COLO829 (cell line): ENCODE results near the gene SPINT2.
"Not testable (repeated sequence)": the region's sequence is repeated elsewhere in the genome, so short reads cannot be mapped to it uniquely, and the experiment has no call there.

Source experiments
- DNase-seq: peaks from one replicate; pipeline ENCODE4 v3.0.0; 2012; ENCODE audit warnings: low spot score

Gene SPINT2, protein sequence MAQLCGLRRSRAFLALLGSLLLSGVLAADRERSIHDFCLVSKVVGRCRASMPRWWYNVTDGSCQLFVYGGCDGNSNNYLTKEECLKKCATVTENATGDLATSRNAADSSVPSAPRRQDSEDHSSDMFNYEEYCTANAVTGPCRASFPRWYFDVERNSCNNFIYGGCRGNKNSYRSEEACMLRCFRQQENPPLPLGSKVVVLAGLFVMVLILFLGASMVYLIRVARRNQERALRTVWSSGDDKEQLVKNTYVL

DNA sequence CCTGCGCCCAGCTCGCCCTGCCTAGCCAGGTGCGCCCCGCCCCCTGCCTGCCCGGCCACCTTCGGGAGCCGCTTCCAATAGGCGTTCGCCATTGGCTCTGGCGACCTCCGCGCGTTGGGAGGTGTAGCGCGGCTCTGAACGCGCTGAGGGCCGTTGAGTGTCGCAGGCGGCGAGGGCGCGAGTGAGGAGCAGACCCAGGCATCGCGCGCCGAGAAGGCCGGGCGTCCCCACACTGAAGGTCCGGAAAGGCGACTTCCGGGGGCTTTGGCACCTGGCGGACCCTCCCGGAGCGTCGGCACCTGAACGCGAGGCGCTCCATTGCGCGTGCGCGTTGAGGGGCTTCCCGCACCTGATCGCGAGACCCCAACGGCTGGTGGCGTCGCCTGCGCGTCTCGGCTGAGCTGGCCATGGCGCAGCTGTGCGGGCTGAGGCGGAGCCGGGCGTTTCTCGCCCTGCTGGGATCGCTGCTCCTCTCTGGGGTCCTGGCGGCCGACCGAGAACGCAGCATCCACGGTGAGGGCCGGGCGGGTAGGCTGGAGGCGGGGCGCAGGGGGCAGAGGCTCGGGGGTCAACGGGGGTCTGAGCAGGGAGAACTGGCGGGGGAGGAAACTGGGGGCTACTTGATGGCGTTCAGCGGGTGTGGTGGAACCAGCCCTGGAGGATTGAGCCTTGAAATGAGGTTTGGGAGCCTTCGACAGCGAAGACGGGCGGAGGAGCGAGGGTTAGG lies at the start of gene SPINT2:
TSS of gene SPINT2 (plus strand) at position 88 of the 727 bp plus-strand sequence. CDS start at position 408, 320 bp downstream.
- DNase-seq = no peak

DNA sequence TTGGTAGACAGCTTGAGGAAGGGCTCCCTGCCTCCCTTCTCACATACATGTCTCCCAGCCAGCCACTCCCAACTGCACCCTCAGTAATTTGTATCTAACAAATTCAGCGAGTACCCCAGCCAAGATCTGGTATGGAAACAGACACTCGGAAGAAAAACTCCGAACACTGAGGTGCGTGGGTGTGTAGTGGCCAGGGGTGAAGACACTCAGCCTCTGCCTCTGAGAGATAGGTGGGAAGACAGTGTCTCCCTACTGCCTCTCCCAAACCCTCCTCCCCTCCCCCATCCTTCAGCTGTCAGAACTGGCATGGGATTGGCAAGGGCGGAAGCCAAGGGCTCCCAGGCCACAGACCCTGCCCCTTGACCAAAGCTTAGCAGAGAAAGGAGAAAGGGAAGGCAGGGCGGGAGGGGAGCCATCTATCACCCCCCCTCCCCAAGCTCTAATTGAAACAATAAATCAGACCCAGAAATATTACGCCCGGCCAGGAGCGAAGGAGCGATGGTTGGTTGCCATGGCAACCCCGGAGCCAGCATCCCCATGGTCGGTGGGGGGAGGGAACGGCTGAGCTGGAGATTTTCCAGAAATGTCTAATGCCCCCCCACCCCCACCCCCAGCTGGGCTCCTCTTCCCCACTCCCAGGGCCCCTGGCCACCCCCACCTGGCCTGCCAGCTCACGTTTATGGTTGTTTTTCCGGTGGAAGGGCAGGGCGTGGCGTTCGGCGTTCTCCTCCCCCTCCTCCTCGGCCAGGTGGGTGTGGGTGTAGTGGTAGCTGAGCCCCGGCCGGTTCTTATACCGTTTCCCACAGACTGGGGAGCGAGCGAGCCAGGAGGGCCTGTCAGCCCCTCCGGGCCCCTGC lies 47.4 kb upstream of the SPINT2 start:
- DNase-seq = no peak

DNA sequence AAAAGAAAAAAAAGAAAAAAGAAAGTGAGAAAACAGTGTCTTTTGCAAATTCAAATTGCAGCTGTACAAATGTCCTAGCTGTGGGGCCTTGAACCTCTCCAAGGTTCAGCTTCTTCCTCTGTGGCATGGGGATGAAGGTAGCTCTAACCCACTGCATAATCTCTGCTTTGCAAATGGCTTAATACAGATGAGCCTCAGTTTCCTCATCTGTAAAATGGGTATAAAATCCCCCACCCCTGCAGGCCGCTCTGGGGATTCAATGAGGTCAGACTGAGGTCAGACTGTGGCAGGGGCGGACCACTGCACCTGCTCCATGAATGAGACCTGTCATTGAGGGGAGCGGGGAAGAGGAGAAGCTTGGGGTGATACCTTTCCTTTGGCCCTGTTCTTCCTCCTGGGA lies 46.2 kb upstream of the SPINT2 start:
- DNase-seq = no peak

DNA sequence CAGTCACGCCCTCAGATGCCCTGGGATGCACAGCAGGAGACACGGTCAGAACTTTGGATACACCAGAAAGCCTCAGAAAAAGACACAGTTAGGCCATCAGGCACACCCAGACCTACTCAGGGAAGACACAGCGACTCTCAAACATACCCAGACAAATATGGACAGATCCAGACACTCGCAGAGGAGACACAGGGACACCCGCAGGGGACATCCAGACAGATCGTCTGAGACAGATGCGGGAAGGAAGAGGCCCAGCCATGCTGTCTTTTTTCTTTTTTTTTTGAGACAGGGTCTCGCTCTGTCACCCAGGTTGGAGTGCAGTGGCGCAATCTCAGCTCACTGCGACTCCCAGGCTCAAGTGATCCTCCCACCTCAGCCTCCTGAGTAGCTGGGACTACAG lies 45.2 kb upstream of the SPINT2 start:
- no peak for DNase-seq

DNA sequence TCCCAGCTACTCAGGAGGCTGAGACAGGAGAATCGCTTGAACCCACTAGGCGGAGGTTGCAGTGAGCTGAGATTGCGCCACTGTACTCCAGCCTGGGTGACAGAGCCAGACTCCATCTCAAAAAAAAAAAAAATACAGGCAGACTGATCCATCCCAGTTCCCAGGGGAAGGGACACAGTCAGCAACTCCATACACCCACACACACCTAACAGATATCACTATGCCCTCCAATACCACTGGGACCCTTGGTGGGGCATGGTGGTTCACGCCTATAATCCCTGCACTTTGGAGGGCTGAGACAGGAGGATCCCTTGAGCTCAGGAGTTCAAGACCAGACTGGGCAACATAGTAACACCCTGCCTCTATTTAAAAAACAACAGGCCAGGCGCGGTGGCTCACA lies 43.0 kb upstream of the SPINT2 start:
- no peak for DNase-seq

DNA sequence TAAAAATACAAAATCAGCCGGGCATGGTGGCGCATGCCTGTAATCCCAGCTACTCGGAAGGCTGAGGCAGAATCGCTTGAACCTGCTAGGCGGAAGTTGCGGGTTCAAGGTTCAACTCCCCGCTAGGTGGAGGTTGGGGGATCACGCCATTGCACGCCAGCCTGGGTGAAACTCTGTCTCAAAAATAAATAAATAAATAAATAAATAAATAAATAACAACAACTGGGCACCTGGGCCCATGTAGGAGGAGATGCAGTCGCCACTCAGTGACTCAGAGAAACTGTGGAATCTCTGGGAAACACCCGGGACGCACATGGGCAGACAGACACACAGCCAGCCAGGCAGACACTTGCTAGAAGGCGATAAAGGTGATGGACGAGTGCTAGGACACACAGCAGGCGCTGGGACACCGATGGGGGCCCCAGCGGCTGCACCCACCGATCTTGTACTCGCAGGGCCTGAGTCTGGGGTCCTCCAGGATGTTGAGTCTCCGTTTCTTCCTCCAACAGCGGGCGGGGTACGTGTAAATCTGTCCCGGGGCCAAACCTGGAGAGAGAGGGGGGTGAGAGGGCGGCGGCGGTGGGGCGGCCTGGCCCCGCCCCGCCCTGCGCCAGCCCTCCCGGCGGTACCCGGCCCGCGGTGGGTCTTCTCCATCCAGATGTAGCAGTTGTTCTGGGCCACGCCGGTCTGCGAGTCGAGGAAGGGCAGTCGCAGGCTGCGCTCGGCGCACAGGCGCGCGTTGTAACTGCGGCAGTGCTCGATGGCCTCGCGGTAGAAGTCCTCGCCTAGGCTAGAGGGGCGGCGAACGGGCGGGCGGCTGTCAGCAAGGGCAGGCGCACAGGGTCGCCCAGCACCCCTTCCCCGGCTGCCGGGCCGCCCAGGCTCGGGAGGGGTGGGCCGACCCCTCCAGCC lies 42.2 kb upstream of the SPINT2 start:
- DNase-seq = no peak

DNA sequence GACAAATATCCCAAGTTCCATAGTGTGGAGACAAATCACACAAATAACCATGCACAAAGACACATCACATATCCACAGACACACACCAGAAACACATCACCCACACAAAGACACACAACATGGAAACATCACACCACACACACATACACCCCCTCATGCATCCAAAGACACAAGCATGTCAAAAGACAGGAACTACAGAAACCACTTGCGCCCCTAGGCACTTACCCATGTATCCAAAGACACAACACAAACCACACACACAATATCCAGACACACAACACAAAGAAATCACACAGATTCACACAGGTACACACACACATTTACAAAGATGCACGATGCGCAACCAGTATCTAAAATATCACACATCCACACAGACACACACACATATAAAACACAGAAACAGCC lies 41.3 kb upstream of the SPINT2 start:
- DNase-seq = no peak

DNA sequence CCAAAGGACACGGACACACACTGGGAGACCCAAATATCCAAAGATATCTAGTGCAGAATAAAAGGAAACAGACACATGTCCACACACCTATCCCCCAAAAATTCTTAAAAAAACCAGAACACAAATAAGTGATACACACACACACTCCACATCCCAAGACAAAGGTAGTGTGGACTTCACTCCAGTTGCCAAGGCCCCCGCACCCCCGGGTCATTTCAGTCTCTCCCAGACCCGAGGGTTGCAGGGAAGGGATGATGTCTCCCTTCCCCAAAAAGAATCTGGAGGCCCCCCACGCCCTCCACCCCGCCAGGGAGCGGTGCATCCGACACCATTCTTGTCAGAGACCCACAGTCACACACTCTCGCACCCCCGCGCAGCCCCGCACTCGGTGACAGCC lies 40.8 kb upstream of the SPINT2 start:
- DNase-seq = no peak

DNA sequence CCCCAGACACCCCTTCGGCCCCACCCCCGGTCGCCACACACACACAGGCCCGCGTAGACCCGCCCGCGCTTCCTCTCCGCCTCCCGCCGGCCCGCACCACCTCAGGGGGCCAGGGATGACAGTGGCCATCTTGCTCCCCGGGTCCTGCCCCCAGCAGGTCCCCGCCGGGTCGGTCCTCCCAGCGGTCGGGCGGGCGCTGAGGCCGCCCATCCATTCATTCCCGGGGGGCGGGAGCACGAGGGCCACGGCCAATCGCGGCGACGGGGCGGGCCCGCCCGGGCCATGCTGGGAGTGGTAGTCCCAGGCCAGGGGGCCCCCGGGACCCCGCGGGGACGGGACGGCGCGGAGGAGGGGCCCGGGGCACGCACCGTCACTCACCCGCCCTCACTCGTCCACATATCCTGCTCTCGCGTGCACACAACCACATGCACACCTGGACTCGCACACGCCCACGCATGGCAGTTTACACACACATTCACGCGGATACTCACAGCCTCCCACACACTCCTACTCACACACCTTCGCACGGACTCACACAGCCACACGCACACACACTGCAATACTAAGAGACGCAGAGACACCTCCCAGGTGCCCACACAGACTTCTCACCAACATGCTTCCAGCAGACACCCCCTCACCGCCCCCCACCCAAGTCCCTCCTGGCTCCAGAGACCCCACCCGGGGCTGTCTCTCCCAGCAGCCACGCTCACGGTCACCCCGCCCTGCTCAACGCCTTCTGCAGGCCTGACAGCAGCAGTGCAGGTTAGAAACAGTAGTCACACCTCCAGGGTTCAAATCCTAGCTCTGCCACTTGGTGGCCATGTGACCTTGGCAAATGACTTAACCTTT lies 40.1 kb upstream of the SPINT2 start, which contains the start of gene DPF1:
TSS of gene DPF1 (minus strand) at position 209 of the 849 bp plus-strand sequence. CDS start at position 129, 80 bp downstream.
- DNase-seq = peak; percentile 85

DNA sequence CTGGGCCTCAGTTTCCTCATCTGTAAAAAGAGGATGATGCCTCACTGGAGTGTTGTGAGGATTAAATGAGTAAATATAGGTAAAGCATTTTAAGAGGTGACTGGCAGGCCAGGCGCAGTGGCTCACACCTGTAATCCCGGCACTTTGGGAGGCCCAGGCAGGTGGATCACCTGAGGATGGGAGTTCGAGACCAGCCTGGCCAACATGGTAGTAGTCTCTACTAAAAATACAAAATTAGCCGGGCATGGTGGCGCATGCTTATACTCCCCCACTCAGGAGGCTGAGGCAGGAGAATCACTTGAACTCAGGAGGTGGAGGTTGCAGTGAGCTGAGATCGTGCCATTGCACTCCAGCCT lies 39.5 kb upstream of the SPINT2 start:
- not testable (repeated sequence) for DNase-seq

DNA sequence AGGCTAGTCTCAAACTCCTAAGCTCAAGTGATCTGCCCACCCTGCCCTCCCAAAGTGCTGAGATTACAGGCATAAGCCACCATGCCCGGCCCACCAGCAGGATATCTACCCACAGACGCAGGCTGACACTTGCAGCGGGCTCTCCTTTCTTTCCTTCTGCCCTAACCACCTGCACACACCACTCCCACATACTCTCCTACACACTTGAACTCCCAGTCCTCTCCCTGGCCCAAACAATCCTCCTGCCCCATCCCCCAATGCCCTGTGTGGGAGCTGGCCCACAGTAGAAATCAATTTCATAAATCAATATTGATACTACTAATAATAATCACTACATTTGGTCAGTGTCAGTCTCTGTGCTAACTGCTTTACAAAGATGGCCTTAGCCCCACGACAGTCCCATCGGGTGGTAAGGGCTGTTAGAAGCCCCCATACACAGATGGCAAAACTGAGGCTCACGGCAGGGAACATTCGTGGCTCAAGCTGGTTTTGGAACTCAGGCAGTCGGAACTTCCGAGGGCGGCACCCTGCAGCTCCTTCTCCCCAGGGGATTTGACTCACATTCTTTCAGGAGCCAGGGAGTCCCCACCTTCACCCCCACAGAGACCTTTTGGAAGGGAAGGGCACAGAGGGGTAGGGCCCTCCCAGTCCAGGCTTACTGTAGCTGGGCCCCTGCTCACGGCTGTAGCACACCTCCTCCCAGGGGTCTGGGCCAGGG lies 36.9 kb upstream of the SPINT2 start:
- no peak for DNase-seq

DNA sequence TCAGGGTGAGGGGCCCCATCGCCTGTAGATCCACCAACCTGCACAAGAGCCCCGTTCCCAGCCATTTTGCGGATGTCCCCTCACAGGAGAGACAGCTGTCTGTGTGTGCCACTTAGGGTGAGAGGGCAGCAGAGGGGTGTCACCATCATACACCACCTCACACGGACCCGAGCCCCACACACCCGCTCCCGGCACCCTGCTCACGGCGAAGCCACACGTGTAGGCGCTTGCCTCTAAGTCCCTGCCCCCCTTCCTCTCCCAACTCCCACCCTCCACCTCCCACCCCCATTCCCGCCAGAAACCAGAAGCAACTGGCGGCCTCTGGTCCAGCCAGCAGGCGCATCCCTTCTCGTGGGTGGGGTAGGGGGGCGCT lies 36.4 kb upstream of the SPINT2 start:
- no peak for DNase-seq

DNA sequence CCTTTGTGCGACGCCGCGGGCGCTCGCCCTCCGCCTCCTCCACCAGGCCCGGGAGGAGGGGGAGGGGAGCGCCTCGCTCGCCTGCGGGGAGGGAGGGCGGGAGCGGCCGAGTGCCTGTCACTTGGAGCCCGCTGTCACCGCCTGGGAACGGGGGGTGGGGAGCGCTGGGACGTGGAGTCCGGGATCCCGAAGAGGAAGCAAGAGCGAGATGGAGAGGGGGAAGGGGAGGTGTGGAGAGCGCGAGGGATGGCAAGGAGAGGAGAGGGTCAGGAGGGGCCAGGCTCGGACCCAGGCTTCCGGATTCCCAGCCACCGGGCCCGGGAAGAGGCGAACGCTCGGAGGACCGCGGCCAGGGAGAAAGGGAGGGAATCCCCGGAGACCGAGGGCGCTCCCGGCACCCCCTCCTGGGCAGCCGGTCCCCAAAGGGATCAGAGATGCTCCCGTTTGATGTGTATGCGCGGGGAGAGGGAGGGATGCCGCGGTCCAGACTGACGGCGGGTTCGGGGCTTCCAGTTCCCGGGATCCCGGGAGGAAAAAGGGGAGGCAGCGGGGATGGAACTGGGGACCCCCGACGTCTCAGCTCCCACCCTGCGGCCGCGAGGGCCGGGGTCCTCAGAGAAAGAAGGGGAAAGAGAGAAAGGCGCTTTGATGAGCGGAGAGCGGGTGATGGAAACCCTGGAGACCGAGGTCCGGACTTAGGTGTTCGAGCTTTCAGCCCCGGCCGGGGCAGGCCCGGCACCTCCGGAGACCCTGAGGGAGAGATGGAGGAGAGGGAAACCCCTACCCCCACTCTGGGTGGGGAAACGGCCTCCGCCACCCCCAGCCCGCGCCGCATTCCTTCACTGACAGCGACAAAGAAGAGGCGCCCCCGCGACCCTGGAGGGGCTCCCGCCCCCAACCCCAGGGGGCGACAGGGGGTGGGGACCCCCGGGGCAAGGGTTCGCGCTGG lies 35.6 kb upstream of the SPINT2 start:
- no peak for DNase-seq

DNA sequence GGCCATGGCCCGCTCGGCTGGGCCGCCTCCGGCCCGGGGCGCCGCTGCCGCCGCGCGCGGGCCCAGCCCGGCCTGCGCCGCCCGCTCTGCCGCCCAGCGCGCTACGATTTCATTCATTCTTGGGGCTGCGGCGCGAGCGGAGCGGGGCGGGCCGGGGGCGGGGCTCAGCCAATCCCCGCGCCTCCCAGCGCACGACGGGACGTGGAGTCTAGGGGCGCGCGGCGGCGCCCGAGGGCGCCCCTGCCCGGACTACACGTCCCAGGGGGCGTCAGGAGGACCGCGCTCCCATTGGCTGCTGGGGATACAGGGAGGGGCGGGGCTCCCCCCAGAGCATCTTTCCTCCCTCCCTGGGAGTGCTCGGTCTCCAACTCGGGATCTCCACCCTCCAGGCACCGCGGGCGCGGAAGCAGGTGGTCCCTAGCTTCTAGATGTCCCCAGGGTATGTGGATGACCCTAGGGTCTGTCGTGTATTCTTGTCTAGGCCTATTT lies 34.7 kb upstream of the SPINT2 start:
- DNase-seq = peak; percentile 36

DNA sequence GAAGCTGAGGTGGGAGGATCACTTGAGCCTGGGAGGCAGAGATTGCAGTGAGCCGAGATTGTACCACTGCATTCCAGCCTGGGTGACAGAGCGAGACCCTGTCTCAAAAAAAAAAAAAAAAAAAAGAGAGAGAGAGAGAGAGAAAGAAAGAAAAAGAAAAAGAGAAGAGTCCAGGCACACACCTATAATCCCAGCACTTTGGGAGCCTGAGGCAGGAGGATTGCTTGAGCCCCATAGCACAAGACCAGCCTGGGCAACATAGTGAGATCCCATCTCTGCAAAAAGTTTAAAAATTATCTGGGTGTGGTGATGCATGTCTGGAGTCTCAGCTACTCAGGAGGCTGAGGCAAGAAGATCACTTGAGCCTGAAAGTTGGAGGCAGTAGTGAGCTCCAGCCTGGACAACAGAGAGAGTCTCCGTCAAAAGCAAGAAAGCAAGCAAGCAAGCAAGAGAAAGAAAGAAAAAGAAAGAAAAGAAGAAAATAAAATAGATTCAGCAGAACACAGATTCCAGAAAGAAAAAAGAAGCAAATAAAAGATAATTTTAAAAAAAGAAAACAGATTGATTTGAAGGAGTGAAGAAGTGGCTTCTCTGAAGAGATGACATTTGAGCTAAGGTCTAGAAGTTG lies 33.8 kb upstream of the SPINT2 start:
- DNase-seq = not testable (repeated sequence)

DNA sequence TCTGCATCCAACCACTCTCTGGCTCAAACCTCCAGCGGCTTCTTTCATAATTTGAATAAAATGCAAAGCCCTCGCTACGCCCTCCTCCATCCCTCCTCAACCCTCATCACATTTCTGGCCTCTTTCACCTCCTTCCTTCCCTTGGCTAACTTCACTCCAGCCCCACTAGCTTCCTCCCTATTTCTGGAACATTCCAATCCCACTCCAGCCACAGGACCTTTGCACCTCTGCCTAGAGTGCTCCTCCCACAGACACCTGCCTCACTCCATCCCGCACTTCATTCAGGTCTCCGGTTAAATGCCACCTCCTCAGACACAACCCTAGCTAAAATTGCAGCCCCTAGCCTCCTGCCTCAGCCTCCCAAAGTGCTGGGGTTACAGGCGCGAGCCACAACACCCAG lies 32.5 kb upstream of the SPINT2 start:
- DNase-seq = no peak

DNA sequence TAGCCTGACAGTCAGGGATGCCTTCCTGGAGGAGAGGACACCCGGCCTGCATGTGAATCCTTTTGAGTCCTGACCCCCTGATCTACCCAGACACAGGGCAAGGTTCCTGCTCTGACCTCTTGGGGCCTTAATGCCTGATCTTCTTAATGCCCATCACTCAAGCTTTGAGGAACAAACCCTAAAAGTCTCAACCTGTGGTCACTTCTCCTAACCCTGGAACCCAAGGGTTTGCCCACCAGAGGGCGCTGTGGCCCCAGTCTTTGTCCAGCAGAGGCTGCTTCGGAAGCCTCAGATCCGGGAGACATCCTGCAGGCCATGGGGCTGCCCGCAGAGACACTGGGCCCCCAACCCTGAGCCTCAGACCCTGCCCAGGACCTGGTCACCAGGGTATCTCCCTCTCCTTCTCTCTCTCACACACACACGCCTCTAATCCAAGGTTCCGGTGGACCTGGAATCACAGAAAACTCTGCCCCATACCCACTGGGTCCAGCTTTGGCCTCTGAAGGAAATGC lies 30.6 kb upstream of the SPINT2 start:
- peak; percentile 76 for DNase-seq

DNA sequence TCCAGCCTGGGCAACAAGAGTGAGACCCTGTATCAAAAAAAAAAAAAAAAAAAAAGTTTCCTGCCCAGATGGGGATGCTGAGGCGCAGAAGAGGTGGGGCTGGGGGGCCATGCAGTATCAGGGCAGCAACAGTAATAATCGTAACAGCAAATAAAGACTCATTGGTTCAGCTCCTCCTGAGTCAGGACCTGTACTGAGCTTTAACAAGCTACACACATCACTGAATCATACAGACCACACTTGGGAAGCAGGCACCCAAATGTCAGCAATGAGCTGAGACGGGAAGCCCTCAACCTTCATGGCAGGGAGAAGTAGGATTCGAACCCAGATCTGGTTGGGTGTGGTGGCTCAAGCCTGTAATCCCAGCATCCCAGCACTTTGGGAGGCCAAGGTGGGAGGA lies 29.8 kb upstream of the SPINT2 start:
- no peak for DNase-seq
